Astrocyte of the cerebellum (primary cell): Measurements from ENCODE around the gene NRBP1.
A peak's percentile ranks its signal among the peaks of the same experiment; 100 is the strongest.

Experiments used
- DNase-seq: peaks from one replicate; pipeline ENCODE4 v3.0.0-alpha.2; 2011; ENCODE audit warnings: low read depth
- H3K4me3 ChIP-seq: 2 replicates; pipeline ENCODE4 v1.5.1; 2011; ENCODE audit warnings: mild to moderate bottlenecking, low read depth, low read length, moderate library complexity
- CTCF ChIP-seq: IDR thresholded peaks from 2 replicates; pipeline ENCODE4 v1.5.1; 2012; ENCODE audit warnings: low read length, low read depth, moderate library complexity, mild to moderate bottlenecking; ENCODE audit errors: missing control alignments
- in situ Hi-C: cut with HindIII; loops from 2 replicates; pipeline ENCODE4 v1.10.0; 2017; ENCODE audit warnings: low sequenced_read_pairs

The NRBP1 gene

GRCh38 chr2:27381577-27382181 is 46.8 kb upstream of the NRBP1 start:
- no peak for DNase-seq
- in situ Hi-C loops, result no loop called here

GRCh38 chr2:27390822-27391679 is 37.4 kb upstream of the NRBP1 start:
- in situ Hi-C loops, result no loop called here
- H3K4me3 ChIP-seq, result no peak overlapping the region
- TF ChIP-seq CTCF, result no peak
- DNase-seq, result no peak

More at GRCh38 chr2:27381577-27382181, 46.8 kb upstream of the NRBP1 start:
- TF ChIP-seq CTCF, result no peak
- no peak overlapping the region for H3K4me3 ChIP-seq

- in situ Hi-C loops, result no loop called here
- no peak for DNase-seq
- TF ChIP-seq CTCF, result no peak
- H3K4me3 ChIP-seq, result no peak overlapping the region
Measured at GRCh38 chr2:27393225-27393624, 35.2 kb upstream of the NRBP1 start.

GRCh38 chr2:27398962-27399361 is 29.5 kb upstream of the NRBP1 start:
- no peak for TF ChIP-seq CTCF
- no peak for DNase-seq
- in situ Hi-C loops, result no loop called here
- no peak overlapping the region for H3K4me3 ChIP-seq

GRCh38 chr2:27400348-27401135 is 27.9 kb upstream of the NRBP1 start:
- TF ChIP-seq CTCF, result no peak
- in situ Hi-C loops, result no loop called here
- DNase-seq, result peak; percentile 45
- no peak overlapping the region for H3K4me3 ChIP-seq

- peak overlapping the region; percentile 96 for H3K4me3 ChIP-seq
- in situ Hi-C loops, result no loop called here
- TF ChIP-seq CTCF, result peak; percentile 58
- peak; percentile 48 for DNase-seq
Measured at GRCh38 chr2:27407798-27408491, 20.5 kb upstream of the NRBP1 start.
